Ramos (cell line): ENCODE results near the gene ENDOV.

Source experiments
- in situ Hi-C: fragments of 300-500 bp; cut with MboI; formaldehyde crosslinking; loops from one replicate; pipeline ENCODE4 v1.14.3; 2022; ENCODE audit warnings: low sequenced_read_pairs; ENCODE audit not compliant: unreplicated experiment

The ENDOV gene

DNA sequence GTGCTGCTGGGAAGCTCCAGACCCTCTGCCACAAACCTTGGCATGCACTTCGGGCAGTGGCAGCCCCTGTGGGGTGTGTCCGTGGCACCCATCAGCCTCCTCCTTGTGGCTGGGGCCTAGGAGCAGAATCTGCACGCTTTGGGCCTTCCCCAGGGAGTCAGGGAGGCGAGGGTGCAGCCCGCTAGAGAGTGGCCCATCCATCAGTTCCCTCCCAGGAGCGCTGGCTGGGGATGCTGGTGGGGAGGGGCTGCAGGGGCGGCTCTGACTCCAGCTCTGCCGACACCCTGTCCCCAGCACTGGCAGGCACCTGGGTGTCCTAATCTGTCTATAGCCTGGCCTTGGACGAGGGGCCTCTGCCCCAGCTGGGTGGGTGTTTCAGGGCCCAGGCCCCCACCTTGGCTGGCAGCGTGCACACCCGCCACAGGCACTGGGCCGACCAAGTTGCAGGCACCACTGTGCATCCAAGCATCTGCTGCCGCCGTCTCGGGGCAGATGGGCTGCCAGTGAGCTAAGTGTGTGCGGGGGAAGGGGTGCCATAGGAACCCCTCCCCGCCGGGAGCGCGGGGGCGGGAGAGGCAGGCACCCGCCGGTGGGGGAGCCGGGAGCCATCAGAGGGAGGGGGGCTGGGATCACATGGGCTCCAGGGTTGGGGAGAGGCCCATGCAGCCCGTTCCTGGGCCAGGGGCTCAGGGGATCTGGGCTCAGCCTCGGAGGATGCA lies 30.2 kb downstream of the ENDOV start:
- in situ Hi-C loops: no loop called here

DNA sequence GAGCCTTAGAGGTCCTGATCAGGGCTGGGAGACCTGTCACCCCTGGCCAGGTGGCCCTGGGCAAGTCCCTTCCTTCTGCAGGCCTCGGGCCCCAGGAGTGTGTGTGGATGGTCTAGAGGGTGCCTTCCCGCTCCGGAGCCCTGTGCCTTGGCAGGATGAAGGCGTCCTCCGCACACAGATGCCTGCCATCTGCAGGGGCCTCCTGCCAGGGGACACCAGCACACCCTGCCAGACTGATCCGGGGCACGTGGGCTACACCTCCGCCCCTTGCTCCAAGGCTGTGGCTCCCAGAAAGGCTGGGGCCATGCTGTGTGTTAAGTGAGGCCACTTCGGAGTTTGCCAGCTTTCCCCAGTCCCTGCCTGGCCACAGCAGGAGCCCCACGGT lies 30.8 kb downstream of the ENDOV start:
- in situ Hi-C loops: no loop called here

DNA sequence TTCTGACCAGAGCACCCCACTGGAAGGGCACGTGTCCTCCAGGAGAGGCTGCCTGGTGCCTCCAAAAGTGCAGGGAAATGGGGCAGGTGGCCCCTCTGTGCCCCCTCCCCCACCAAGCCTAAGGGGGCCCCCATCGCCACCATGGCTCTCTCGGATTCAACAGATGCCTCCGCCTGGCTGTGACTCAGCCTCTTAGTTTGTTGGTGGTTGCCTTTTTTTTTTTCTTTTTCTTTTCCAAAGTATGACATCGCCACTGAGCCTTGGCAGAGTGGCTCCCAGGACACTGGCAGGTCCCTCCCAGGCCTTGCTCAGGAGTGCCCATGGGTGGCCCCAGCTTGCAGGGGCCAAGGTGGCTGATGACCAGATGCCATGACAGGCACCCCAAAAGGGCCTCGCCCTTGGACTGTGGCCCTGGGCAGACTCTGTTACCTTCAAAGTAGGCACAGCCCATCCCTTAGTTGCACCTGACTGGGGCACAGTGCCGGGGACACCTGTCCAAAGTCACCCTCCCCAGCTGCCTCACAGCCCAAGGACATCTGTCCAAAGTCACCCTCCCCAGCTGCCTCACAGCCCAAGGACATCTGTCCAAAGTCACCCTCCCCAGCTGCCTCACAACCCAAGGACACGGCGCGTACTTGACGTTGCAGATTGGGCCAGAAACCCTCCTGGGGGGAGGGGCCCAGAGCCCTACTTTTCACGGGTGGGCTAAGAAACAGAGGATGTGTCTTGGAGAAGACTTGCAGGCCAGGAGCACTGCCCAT lies 31.9 kb downstream of the ENDOV start:
- in situ Hi-C loops: no loop called here

DNA sequence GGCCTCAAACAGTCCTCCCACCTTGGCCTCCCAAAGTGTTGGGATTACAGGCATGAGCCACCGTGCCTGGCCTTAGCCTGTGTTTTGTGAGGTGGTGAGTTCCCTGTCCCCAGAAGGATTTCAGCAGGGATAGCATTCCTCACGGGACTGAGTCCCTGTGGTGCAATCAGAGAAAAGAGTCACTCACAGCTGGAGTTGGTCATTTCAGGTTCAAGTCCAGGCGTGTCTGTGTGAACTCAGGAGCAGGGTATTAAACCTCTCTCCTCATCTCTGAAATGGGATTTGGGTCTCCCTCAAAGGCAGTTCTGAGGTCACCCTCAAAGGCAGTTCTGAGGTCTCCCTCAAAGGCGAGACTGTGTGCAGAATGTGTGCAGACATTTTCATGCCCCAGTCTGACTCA lies 32.8 kb downstream of the ENDOV start:
- in situ Hi-C loops: no loop called here

GRCh38 chr17:80449194-80449929 lies 34.4 kb downstream of the ENDOV start:
- in situ Hi-C loops: no loop called here

DNA sequence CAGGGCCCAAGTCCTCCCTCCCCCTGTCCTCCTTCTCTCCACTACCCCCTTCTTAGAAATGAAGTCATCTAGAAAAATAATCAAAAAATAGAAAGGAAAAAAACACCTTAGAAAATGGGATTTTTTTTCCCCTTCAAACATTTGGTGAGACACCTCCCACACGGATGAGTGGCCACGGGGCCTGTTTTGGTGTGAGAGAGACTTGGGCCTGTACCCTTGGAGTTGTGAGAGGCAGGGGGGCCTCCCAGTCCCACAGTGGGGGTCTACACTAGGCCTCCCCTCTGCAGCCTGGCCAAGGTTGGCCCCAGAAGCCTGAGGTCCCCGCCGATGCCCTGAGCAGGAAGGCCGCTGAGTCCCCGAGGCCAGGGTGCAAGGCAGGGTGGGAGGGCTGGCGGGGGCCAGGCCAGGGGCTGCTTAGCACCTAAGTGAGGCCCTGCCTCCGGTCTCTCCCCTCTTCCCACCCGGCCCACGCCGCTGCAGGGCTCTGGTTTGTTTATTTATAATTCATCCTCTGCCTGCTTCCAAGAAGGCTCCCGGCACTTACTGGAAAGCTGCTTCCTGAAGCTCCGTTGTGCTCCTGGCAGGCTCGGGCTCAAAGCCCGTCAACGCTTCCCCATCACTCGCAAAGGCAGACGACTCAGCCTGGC lies 35.1 kb downstream of the ENDOV start:
- in situ Hi-C loops: no loop called here

GRCh38 chr17:80451104-80451775 lies 36.3 kb downstream of the ENDOV start:
- in situ Hi-C loops: no loop called here

- in situ Hi-C loops: no loop called here
Observed at GRCh38 chr17:80452173-80452915, 37.4 kb downstream of the ENDOV start.

DNA sequence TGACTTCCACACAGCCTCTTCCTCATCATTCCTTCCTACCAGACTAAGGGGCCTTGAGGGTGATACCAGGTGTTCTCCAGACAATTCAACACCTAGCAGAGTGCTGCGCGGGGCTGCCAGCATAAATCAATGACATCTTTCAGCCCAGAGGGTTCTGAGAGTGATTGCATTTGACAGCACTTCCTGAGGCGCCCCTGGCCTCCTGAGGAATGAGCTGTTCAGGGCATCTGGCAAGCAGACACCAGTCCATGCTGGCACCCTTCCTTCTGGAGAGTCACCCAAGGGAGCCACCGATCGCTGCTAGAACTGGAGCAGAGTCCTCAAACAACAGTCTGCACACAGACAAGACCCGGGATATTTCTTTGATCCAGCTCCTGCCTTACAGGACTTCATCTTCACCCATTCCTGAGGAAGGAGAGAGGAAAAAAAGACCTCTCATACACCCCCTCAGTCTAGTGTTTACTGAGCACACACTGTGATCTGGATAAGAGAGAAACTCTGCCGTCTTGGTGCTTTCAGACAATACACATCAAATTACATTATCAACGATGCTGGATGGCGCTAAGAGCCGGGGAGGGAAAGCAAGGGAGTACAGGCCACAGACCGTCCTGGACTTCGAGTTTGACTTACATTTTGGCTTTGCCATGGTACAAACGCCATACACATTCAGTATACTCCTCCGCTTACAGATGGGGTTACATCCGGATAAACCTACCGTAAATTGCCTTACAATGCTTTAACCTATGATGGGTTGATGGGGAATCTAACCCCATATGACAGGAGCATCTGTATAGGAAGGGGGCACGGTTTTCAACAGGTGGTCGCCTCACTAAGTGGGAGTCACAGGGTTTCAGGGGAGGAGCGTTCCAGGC lies 38.4 kb downstream of the ENDOV start:
- in situ Hi-C loops: no loop called here

GRCh38 chr17:80453998-80454556 lies 39.1 kb downstream of the ENDOV start:
- in situ Hi-C loops: no loop called here

- in situ Hi-C loops: no loop called here
Observed at GRCh38 chr17:80454557-80455335, 39.8 kb downstream of the ENDOV start.

- in situ Hi-C loops: no loop called here
Observed at GRCh38 chr17:80455336-80455710, 40.4 kb downstream of the ENDOV start.

DNA sequence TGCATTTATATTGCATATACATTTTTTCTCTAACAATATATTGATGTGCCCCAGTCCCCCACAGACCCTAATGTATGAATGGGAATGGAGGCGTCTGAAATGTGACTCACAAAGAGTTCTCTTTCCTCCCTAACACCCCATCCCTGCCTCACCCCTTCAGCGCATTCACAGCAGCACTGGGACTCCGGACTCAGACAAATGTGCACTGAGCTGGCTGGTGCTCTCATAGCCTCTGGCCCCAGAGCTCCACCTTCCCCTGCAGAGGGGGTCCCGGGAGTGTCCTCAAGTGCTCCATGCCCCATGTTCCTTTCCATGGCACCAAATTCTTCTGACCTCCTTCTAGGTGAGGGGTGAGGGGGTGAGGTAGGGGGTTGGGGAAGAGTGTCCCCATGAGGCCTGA lies 40.8 kb downstream of the ENDOV start:
- in situ Hi-C loops: no loop called here

DNA sequence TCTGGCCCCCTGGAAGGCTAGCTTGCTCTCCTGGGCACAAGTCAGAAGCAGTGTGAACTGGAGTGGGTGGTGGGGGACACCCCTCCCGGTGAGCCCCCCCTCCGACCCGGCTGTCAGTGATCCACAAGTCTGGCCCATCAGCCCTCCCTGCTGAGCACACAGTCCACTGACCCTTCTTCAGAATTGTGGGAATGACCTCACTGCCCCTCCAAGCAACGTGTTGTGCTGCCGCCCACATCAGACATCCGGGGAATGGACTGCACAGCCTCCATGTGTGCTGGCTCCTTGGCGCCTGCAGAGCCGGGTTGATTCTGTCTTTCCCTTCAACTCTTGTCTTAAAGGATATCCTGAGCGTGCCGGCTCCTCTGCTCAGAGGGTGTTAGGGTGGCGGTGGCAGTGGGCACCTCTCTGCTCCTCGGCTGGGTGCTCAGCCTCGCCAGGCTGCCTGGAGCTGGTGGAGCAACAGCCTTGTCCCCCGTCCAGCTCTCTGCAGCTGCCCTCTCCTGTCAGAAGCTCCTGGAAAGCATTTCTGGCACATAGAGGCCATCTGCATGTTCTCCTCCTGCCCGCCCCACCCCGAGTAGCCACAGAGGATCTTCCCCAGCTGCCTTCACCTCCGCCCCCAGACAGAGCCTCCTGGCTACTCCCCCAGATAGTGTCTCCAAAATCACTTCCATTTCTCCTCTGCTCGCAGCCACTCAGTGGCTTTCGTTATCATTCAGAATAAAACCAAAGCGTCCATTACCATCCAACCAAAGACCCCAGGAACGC lies 41.7 kb downstream of the ENDOV start:
- in situ Hi-C loops: no loop called here

DNA sequence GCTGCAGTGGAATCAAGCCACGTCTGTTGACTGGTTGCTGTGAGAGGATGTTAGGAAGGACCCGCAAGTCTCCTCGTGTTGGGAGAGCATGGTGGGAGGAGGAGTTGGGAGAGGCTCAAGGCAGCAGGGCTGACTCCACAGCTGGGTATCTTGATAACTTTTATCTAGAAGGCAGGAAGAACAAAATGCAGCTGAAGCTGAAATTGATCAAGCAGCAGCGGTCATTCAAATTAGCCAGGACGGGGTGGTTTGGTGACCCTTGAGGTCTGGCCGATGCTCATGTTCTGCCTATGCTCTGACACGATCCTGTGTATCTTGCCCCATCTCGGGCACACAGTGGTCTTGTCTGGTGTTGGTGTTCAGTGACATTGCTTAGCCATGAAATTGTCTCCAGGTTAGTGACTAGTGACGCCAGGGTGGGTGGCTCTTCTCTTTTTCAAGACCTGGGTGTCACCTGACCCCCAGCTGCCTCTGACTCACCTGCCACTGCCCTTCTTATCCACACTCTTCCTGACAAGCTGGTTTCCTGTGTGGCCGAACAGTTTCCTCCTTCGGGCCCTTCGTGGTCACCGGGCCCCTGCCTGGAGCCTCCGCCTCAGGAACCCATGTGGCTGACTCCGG lies 42.4 kb downstream of the ENDOV start:
- in situ Hi-C loops: no loop called here

DNA sequence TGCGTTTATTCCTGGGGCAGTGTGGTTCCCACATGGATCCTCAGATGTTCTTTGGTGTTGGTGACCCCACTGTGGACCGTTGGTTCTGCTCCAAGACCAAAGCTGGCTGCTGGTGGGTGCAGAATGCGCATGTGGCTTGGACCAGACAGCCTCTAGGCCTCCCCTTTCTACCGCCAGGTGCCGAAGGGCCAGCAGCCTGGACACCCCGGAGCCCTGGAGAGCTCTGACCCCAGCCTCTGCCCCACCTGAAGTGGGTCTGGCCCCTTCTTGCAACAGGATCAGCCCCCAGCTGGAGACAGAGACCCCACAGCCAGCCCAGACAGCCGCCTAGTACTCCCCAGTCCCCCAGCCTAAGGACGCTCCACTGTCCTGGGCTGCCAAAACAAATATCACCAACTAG lies 43.0 kb downstream of the ENDOV start:
- in situ Hi-C loops: no loop called here
